ENCODE measurements around the gene PPFIA2. TPM values are rescaled to one million over a fixed set of nuclear protein-coding genes. Genes with fewer than 3 reads are reported as not detected.

Gene PPFIA2
- total RNA-seq, 1 donor from 2014 or later: 0.83 TPM

DNA sequence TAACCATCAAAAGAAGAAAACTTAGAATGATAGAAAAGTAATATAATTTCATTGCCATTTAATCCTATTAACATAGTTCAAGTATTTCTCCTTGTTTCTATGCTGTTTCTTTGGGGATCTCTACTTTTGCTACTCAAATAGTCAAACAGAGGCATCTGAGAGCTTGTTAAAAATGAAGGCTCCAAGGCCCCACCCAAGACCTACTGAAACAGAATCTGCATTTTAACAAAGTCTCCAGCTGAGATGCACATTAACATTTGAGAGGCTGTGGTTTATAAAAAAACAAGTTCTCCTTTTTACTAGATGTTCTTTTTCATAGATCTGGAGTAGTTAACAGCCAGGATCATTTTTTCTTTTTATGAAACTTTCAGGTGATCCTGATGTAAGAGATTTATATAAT is 31.8 kb downstream of the PPFIA2 start:
- H3K4me3 ChIP-seq: no peak overlapping the region
- intact Hi-C loops (cut with DNase I): no loop called here
- H3K27me3 ChIP-seq (ENCODE audit: low read depth): no peaks in the 10 kb centered on the region
- H3K4me1 ChIP-seq: no peaks in the 10 kb centered on the region
- DNase-seq (no peak), ATAC-seq (no peak)
- no peaks in the 10 kb centered on the region for H3K36me3 ChIP-seq
- TF ChIP-seq, protein P1, sequence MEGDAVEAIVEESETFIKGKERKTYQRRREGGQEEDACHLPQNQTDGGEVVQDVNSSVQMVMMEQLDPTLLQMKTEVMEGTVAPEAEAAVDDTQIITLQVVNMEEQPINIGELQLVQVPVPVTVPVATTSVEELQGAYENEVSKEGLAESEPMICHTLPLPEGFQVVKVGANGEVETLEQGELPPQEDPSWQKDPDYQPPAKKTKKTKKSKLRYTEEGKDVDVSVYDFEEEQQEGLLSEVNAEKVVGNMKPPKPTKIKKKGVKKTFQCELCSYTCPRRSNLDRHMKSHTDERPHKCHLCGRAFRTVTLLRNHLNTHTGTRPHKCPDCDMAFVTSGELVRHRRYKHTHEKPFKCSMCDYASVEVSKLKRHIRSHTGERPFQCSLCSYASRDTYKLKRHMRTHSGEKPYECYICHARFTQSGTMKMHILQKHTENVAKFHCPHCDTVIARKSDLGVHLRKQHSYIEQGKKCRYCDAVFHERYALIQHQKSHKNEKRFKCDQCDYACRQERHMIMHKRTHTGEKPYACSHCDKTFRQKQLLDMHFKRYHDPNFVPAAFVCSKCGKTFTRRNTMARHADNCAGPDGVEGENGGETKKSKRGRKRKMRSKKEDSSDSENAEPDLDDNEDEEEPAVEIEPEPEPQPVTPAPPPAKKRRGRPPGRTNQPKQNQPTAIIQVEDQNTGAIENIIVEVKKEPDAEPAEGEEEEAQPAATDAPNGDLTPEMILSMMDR (IDR thresholded peaks at IDR 0.05): no peak
- H3K27ac ChIP-seq: no peak overlapping the region
- no peaks in the 10 kb centered on the region for H3K9me3 ChIP-seq

DNA sequence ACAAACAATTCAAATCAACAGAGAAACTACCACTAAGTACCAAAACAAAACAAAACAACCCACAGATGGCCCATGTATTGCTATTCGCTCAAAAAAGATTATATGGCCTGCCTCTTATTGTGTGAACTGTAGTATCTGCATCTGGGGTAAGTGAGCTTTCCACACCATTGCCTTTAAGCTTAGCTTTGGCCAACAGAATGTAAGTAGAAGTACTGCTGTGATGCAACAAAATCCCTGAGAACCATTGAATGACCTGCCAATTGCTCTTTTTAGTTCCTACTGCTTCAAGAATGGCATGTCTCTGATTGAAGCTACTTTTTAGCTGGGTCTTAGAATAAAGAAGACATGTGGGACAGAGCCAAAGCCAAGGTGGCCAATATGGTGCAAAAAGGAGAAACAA is 32.5 kb downstream of the PPFIA2 start:
- intact Hi-C loops (cut with DNase I): no loop called here
- H3K27ac ChIP-seq: no peak overlapping the region
- H3K4me1 ChIP-seq: no peaks in the 10 kb centered on the region
- H3K9me3 ChIP-seq: no peaks in the 10 kb centered on the region
- H3K36me3 ChIP-seq: no peaks in the 10 kb centered on the region
- DNase-seq (no peak), ATAC-seq (no peak)
- no peaks in the 10 kb centered on the region for H3K27me3 ChIP-seq (ENCODE audit: low read depth)
- no peak overlapping the region for H3K4me3 ChIP-seq
- TF ChIP-seq, protein P1 (IDR thresholded peaks at IDR 0.05): no peak

DNA sequence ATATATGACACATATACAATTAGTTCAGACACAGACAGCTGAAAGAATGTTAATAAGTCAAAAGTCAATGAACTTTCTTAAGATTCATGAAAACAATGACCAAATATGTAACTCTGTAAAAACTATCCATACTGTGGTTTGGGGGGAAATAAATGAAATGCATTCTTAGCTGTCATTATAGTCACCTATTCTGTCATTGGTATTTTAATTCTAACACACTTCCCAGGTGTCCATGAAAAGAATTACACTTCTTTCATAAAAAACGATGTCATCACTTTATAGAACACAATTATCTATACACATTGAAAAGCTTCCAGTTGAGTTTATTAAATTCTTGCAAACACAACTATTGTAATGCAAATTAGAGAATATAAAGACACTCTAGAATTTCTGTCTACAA is 35.8 kb downstream of the PPFIA2 start:
- TF ChIP-seq, protein P1 (IDR thresholded peaks at IDR 0.05): no peak
- H3K9me3 ChIP-seq: no peaks in the 10 kb centered on the region
- intact Hi-C loops (cut with DNase I): no loop called here
- no peaks in the 10 kb centered on the region for H3K36me3 ChIP-seq
- no peak overlapping the region for H3K27ac ChIP-seq
- no peaks in the 10 kb centered on the region for H3K4me1 ChIP-seq
- DNase-seq: no peak
- no peak for ATAC-seq
- no peaks in the 10 kb centered on the region for H3K27me3 ChIP-seq (ENCODE audit: low read depth)
- no peak overlapping the region for H3K4me3 ChIP-seq

DNA sequence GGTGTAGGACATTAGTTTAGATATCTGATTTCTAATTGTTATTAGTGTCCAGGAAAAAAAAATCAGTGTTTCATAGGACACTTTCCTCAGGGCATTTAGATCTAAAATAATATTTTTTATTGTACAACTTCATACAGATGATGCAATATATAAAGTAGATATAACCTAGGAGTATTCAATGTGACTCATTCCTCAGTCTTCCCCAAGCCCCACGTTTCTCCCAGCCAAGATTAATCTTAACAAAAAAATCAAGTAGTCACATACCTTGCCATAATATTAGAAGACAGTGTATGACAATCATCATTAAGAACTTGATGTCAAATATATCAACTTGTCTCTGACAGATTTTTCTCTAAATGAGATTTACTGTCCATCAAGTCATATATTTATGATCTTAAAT is 37.1 kb downstream of the PPFIA2 start:
- DNase-seq (no peak), ATAC-seq (no peak)
- Histone ChIP-seq H3K36me3 (no peaks in the 10 kb centered on the region), H3K27ac (no peak overlapping the region), H3K4me3 (no peak overlapping the region), H3K4me1 (no peaks in the 10 kb centered on the region), H3K9me3 (no peaks in the 10 kb centered on the region), H3K27me3 (ENCODE audit: low read depth) (no peaks in the 10 kb centered on the region)
- TF ChIP-seq, protein P1 (IDR thresholded peaks at IDR 0.05): no peak
- intact Hi-C loops (cut with DNase I): no loop called here

DNA sequence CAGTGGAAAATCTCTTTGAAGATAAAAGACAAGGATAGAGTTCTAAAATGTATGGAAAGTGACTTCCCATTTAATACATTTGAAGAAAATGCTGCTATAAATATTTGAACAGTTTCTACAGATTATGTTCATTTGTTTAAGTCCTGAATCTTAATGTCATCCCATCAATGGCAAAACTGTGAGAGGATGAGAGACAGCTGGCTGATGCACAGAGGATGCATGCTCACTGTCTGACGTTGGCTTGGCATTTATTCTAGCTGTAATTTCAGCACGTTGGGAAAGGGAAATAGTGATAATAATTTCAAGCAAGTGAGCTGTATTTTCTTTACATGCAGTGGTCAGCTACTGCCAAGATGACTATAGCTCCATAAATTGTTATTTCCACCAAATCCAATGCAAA is 40.5 kb downstream of the PPFIA2 start:
- Histone ChIP-seq H3K36me3 (no peaks in the 10 kb centered on the region), H3K9me3 (no peaks in the 10 kb centered on the region), H3K27ac (no peak overlapping the region), H3K27me3 (ENCODE audit: low read depth) (no peaks in the 10 kb centered on the region), H3K4me3 (no peak overlapping the region), H3K4me1 (no peaks in the 10 kb centered on the region)
- DNase-seq: no peak
- no peak for ATAC-seq
- TF ChIP-seq, protein P1 (IDR thresholded peaks at IDR 0.05): no peak
- intact Hi-C loops (cut with DNase I): no loop called here

DNA sequence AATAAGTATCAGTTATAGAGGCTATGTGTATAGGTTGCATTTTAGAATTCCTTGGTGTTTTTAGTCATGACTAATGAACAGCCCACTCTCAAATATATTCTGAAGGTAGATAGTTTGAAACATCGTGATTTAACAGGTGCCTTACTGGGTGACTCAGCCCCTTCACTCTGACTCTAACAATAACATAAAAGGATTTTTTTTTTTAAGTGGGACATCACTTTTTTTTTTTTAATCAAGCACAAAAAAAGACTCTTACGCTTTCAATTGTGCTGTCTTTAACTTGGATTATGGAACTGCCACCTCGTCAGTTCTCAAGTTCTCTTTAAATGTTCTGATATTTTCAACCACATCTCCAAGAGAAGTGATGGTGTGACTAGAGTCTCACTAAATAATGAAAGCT is 46.6 kb downstream of the PPFIA2 start:
- TF ChIP-seq, protein P1 (IDR thresholded peaks at IDR 0.05): no peak
- intact Hi-C loops (cut with DNase I): no loop called here
- Histone ChIP-seq H3K4me3 (no peak overlapping the region), H3K36me3 (no peaks in the 10 kb centered on the region), H3K27ac (no peak overlapping the region), H3K9me3 (no peaks in the 10 kb centered on the region), H3K27me3 (ENCODE audit: low read depth) (no peaks in the 10 kb centered on the region), H3K4me1 (no peaks in the 10 kb centered on the region)
- DNase-seq (no peak), ATAC-seq (no peak)
